Skin epidermis (tissue), 12 donors: ENCODE results near the gene SLC29A2.
A peak's percentile ranks its signal among the peaks of the same experiment; 100 is the strongest.
"Not testable (repeated sequence)": the region's sequence is repeated elsewhere in the genome, so short reads cannot be mapped to it uniquely, and the experiment has no call there.

Source experiments
- H3K27ac ChIP-seq, 21 experiments: fragments of 200-600 bp; sonication (generic) in 11 of 21; one replicate each; pipeline ENCODE4 v1.5.0; 2020; ENCODE audit warnings: mild to moderate bottlenecking in 3 of 21, inconsistent platforms in 2 of 21, moderate library complexity in 2 of 21
- H3K4me3 ChIP-seq, 7 experiments: fragments of 200-600 bp; sonication (generic) in 2 of 7; one replicate each; pipeline ENCODE4 v1.5.0; 2020; ENCODE audit warnings: inconsistent platforms in 2 of 7, mild to moderate bottlenecking in 2 of 7, moderate library complexity in 1 of 7

SLC29A2 gene

DNA sequence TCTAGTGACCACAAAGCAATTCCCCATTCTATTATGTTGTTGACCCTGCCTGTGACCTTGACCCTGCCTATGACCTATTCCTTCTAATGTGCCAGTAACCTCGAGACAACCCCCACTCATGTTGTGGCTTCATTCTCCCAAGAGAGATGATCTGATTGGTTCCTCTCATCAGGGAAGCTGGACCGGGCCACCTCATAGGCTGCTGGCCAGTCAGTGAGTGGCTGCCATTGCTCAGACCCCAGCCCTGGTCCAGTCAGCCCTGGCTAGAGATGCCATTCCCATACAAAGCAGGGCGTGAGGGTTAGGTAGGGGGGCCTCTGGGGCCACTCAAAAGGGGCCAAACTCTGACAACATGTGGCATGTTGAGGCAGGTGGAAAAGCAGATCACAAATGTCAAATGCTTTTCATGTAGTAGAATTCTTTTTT is 11.9 kb downstream of the SLC29A2 start:
- no peak overlapping the region for H3K4me3 ChIP-seq
- H3K27ac ChIP-seq: no peak overlapping the region

DNA sequence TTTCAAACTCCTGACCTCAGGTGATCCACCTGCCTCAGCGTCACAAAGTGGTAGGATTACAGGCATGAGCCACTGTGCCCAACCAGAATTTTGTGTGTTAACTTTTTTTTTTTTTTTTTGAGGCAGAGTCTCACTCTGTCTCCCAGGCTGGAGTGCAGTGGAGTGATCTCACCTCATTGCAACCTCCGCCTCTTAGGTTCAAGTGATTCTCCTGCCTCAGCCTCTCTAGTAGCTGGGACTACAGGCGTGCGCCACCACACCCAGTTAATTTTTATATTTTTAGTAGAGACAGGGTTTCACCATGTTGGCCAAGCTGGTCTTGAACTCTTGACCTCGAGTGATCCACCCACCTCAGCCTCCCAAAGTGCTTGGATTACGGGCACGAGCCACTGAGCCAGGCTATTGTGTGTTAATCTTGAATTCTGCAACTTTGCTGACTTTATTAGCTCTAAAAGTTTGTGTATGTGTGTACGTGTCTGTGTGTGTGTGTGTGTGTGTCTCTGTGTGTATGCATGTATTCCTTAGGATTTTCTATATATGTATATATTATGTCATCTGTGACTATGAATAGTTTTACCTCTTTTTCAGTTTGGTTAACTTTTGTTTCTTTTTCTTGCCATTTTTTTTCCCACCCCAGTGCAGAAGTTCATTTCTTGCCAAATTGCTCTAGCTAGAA is 20.9 kb downstream of the SLC29A2 start:
- H3K4me3 ChIP-seq, H3K27ac ChIP-seq: not testable (repeated sequence)

DNA sequence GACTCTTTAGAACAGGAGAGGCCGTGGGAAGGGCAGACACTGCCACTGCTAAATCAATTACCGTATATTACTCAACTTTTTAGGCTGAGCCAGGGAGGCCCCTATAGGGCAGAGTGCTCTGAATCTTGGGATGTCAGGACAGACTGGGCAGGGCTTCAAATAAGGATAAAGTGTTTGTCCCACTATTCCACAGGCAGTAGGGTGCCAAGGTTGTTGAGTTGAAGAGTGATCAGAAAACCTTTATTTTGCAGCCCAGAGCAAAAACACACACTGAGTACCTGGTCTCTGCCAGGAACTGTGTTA is 22.5 kb downstream of the SLC29A2 start:
- Histone ChIP-seq H3K4me3 (no peak overlapping the region), H3K27ac (peak overlapping the region in 3 of 21 experiments; percentile 13 to 56 (median 16))

DNA sequence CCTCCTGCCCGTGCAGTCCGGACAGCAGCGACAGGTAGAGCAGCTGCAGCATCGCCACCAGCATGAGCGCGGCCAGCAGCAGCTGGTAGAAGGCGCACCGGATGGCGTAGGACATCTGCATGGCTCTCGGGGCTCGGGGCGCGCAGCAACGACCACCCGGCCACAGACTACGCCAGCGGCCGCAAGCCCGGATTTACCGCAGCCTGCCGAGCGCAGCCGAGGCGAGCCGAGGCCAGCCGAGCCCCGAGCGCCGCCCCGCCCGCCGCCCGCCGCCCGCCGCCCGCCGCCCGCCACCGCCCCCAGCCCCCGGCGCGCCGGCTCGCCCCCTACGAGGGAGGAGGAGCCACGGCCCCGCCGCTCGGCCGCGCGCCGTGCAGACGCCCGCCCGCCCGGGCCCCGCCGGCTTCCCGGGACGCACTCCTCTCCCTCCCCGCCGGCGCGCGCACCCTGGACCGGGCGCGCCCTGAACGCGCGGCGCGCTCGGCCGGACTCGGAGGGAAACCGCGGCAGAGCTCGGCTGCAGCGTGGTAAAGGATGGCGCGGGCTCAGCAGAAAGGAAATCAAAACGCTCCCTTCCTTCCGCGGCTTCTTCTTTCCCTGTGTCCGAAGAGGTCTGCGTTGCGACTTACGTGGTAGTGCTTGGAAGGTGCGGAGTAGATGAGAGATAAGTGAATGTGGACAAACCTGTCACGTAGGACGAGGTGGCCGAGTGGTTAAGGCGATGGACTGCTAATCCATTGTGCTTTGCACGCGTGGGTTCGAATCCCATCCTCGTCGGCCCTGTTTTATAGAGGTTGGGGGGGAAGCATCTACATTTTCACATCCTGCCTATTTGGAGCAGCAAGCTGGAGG is 23.9 kb downstream of the SLC29A2 start, which contains the start of gene B4GAT1:
Gene B4GAT1, minus strand, starts transcription at position 205 of the 852 bp plus-strand sequence. Its CDS starts 84 bp downstream, at position 121.
- Histone ChIP-seq H3K27ac (peak within 1 kb of the TSS; percentile 52 to 94 (median 85)), H3K4me3 (peak within 1 kb of the TSS; percentile 61 to 81 (median 73))

DNA sequence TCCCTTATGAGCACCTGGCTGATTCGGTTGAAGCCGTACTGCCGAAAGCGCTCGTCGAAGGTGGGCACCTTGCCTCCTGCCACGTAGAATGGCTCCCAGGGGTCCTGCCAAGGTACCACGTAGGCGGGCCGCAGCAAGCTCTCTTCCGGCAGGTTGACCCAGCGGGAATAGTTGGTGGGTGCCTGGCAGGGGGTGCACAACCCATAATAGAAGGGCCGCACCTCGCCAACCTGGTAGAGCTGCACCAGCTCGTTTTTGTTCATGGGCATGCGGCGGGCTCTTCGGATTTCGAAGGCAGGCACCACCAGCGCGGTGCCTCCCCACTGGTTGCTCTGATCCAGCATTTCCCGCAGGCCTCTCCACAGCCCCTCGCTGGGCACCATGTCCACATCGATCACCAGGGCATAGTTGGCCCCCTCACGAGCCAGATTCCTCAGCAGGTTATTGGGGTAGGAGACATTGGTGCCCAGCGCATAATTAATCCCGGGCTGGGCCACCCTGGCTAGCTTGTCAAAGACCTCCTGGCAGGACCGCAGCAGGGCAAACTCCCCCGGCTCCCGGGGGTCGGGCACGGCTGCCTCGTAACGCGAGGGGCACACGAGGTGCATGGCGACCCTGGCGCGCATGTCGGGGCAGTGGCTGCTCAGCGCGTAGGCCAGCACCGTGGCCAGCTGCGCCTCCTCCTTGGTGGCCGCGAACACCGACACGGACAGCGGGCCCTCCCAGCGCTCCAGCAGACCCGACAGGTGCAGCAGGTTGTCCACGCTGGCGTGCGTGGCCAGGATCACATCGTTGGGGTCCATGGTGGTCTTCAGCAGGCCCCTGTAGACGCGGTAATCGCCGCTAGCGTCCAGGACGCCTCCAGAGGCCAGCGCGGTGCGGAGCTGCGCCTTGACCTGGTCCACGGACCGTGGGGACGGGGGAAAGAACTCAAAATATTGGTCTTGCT is 24.8 kb downstream of the SLC29A2 start:
- peak overlapping the region in 20 of 21 experiments; percentile 32 to 94 (median 85) for H3K27ac ChIP-seq
- H3K4me3 ChIP-seq: peak overlapping the region; percentile 61 to 81 (median 73)

DNA sequence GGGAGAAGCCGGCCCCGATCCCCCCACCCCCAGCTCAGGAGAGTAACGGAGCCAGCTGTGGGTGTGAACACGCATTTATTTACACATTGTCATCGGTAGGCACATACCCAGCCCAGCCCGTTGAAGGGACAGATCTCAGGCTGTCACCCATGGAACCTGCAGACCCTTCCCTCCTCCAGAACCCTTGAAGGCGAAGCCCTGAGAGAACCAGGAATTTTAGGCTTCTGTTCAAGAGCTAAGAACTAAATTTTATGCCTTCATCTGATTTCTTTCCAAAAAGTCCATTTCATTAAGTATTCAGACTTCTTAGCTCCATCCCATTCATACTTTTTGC is 26.3 kb downstream of the SLC29A2 start:
- Histone ChIP-seq H3K27ac (peak overlapping the region in 20 of 21 experiments; percentile 67 to 94 (median 84)), H3K4me3 (peak overlapping the region; percentile 80 to 98 (median 85))

DNA sequence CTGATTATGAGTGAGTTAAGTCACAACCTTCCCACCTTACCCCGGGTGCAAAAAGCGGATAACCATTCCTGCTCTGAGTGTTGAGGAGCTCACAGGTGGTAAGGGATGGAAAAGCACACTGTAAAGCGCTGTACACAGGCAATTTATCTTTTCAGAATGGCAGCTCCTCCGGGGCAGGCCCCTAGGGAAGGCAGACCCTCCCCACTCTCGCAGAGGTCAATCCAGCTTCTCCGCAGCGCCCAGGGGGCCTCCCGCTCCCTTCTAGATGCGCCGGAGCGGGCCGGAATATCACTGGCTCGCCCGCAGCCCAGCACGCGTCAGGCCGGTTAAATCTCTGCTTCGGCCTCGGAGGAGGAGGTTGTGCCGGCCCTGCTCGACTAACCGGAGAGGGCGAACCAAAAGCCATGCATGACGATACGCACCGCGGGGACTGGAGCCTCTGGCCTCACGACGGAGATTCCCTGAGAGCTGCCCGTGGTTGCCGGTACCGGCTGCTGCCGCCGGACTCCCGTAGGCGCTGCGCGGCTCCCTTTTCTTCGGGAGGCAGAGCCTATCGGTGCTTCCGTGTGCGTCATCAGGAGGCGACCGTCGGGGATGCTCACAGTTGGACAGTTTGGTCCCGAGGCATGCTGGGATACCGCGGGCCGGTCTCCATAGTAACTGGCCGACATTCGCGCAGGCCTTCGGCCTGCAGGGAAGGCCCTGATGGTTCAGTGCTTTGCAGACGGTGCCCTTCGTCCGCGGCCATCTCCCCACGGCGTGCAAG is 26.8 kb downstream of the SLC29A2 start, which contains the start of gene BRMS1:
Gene BRMS1, minus strand, starts transcription at position 555 of the 766 bp plus-strand sequence. CDS start 2,870 bp downstream, outside the sequence.
- Histone ChIP-seq H3K27ac (peak within 1 kb of the TSS; percentile 41 to 94 (median 84)), H3K4me3 (peak within 1 kb of the TSS; percentile 80 to 98 (median 85))

DNA sequence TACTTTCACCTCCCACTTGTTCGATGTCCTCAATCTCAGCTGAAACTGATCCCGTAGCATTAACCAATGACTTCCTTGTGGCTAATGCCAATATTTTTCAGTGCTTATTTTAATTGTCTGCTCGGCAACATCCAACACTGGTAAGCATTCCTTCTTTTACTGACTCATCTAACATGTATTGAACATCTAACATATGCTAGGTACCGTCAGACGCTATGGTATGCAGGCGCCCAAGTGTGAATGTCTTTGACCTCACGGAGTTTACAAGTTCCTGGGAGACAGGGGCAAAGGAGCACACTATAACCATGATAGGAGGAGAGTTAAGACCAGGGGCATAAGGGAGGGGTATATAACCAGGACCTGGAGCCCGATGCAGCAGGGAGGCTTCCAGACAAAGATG is 28.4 kb downstream of the SLC29A2 start:
- H3K27ac ChIP-seq: no peak overlapping the region

DNA sequence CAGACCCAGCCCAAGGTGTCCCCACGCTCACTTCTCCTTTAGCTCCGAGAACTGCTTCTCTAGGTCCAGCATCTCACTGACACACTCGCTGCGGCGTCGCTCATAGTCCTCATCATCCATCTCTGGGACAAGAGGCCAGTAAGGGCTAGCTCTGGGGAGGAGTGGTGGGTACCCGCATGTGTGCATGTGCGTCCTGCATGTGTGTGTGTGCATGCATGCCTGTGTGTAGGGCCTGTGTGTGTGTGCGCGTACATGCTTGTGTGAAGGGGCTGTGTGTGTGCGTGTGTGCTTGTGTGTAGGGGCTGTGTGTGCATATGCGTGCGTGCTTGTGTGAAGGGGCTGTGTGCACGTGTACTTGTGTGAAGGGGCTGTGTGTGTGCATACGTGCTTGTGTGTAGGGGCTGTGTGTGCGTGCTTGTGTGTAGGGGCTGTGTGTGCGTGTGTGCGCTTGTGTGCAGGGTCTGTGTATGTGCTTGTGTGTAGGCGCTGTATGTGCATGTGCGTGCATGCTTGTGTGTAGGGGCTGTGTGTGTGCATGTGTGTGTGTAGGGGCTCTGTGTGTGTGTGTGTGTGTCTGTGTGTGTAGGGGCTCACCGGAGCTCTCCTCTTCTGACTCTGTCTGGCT is 29.9 kb downstream of the SLC29A2 start:
- Histone ChIP-seq H3K4me3 (no peak overlapping the region), H3K27ac (no peak overlapping the region)

More for the DNA sequence above, 28.4 kb downstream of the SLC29A2 start:
- no peak overlapping the region for H3K4me3 ChIP-seq

DNA sequence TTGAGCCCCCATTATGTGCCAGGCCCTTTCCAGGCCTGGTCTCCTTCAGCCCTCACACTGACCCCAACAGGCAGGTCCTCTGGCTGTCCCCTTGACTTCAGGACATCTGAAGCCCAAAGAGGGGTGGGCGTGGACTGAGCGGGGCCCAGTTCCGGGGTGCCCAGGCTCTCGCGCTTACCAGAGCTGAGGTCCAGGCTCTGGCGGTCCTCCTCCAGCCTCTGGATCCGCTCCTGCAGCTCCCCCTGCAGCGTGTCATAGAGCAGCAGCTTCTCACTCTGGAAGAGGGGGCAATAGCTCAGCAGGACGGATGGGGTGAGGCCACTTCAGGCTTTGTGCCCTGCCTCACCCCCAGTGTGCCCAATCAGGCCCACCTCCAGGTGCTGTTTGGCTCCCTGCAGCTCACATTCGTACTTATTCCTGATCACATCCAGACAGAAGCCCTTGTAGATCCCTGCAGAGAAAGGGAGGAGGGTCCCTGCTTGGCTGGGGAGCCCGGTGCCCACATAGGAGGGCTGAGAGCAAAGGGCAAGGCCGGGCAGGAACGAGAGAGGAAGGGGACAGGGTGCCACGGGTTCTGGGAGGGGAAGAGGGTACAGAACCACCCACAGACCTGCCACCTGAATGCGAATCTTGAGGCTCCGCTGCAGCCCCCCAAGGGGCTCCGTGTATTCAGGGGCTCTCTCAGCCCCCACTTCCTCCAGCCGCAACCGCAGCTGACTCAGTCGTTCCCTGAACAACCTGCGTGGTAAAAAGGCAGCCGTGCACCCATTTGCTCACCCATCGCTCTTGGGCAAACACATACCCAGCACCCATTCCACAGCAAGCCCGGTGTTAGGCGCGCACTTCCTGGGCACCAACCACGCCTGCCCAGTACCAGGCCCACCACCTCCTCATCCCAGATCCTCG is 30.7 kb downstream of the SLC29A2 start:
- Histone ChIP-seq H3K27ac (peak overlapping the region in 1 of 21 experiments; percentile 27), H3K4me3 (no peak overlapping the region)

DNA sequence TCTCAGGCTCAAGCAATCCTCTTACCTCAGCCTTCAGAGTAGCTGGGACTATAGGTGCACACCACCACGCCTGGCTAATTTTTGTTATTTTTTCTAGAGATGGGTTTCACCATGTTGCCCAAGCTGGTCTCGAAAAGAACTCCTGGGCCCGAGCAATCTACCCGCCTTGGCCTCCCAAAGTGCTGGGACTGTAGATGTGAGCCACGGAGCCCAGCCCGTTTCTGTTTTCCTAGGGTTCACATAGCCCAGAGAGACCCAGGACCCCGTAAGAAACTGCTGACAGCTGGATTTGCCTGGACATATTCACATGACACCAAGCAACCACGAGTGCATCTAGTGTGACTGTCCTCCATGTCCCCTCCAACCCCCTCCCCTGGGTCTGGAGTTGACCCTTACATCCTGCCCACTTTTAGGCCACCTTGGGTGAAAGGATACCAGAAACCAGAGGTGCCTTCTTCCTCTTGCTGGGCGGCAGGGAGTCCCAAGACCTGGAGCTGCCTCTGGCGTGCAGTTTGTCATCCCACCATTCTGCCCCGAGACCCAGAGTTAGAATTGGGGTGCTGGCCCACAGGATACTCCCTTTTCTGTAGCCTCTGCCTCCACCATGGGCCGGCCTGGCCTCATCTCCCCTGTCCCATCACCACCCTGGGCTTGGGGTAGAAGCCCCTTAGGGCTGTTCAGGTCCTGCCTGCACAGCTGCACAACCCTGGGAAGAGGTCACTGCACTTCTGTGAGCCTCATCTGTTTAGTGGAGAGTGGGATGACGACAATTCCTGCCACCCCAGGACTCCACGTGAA is 31.7 kb downstream of the SLC29A2 start:
- no peak overlapping the region for H3K4me3 ChIP-seq

DNA sequence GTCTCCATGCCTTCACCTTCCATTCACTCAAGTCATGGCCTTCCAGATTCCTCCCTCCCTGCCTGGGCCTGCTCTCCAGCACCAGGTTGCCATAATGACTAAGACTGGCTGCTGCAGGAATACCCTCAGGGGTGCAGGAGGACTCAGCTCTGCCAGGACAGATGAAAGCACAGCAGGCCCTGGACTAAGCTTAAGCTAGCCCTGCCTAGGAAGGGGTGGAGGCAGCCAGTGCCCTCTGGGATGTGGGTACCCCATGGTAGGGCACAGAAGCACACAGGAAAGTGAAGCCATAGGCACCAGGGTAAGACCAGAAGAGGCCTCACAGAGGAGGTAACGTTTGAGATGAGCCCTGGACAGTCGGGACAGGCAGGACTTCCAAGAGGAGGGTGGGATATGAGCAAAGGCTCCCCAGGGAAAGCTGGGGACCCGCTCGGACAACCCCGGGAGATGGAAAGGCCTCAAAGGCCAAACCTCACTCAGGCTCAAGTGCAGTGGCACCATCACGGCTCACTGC is 32.3 kb downstream of the SLC29A2 start:
- peak overlapping the region in 13 of 21 experiments; percentile 39 to 96 (median 90) for H3K27ac ChIP-seq
- no peak overlapping the region for H3K4me3 ChIP-seq

More for the DNA sequence above, 31.7 kb downstream of the SLC29A2 start:
- H3K27ac ChIP-seq: peak overlapping the region in 11 of 21 experiments; percentile 37 to 96 (median 58)

DNA sequence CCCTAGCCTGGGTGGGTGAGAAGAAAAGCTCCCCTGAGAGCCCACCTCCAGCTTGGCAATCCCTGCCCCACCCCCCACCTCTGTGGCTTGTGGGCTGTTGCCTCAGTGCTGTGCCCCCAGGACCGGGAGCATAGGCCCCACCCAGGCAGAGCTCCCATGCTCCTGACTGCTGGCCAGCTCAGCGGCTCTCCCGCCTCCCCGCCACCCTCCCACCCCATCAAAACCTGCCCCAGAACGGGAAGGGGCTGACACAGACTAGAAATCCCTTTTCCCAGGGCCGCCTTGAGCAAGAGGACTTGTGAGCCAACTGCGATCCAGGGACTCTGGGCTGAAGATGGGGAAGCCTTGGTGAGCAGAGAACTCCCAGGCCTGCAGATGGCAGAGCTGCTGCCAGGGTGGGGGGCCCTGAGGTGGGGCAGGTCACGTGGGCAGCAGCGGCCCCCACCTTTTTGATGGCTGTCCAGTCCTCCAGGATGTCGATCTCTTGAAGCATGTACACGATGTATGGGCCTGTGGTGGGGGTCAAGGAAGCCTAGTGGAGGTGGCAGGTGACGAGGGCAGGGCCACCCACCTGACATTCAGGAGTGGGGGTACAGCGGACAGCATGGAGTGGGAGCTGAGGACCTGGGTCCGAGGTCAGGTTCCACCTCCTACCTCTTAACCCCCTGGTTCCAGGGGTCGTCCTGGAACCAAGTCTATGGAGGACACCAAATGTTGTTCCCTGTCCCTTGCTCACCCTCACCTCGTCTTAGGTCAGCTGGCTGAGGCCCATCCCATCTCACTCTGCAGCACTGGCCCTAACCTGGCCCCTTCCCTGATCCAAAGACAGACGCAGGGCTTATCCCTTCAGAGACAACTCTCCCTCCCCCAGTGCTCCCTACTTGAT is 33.0 kb downstream of the SLC29A2 start:
- H3K27ac ChIP-seq: peak overlapping the region in 18 of 21 experiments; percentile 22 to 96 (median 88)

DNA sequence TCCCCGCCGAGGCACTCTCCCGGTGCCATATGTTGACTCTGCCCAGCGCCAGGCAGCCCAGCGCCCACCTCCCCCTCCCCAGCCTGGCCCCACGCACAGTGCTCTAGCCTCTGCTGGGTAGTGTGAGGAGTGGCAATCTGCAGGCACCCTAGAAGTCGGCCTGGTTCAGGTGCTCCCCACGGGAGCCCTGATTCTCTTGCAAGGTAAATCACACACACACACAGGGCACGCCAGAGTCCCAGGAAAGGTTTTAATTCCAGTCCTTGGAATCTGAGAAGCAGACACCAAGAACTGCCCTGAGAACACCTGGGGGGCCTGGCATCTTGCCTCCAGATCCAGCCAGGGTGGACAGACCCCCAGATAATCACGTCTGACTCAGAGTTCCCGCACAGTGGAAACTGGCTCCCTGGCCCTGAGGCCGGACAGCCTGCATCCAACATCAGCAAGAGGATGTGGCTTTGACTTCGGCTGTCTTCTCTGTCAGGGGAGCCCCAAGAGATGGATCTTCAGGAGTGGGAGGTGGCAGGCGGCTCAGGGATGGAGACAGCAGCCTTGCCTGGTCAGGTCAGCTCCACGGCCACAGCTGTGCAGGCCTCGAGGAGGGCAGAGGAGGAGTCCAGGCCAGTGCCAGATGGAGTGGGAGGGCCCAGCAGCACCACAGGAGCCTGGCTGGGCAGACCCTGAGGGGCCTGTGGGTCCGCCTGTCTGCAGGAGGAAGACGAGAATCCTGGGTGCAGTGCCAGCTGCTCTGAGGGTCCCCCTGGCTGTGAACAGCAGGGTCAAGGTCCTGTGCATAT is 34.3 kb downstream of the SLC29A2 start:
- peak overlapping the region in 20 of 21 experiments; percentile 66 to 96 (median 89) for H3K27ac ChIP-seq
- H3K4me3 ChIP-seq: peak overlapping the region in 4 of 7 experiments; percentile 39 to 60 (median 50)

More for the DNA sequence above, 33.0 kb downstream of the SLC29A2 start:
- H3K4me3 ChIP-seq: no peak overlapping the region
